Middle frontal gyrus (tissue), 1 donor: Measurements from ENCODE around the gene C5orf46.

Experiments
- DNase-seq: peaks from one replicate; pipeline ENCODE4 v3.0.0-alpha.2; 2015; ENCODE audit warnings: low spot score; ENCODE audit errors: extremely low spot score

C5orf46 gene

GRCh38 chr5:147859962-147860640 is 46.2 kb downstream of the C5orf46 start:
- no peak for DNase-seq

GRCh38 chr5:147858565-147858964 is 47.8 kb downstream of the C5orf46 start:
- no peak for DNase-seq

GRCh38 chr5:147857302-147858129 is 48.8 kb downstream of the C5orf46 start:
- peak; percentile 58 for DNase-seq

- DNase-seq = no peak
Observed at GRCh38 chr5:147856801-147857200, 49.5 kb downstream of the C5orf46 start.

- no peak for DNase-seq
Observed at GRCh38 chr5:147855774-147856069, 50.6 kb downstream of the C5orf46 start.

GRCh38 chr5:147854894-147855773 is 51.2 kb downstream of the C5orf46 start:
- no peak for DNase-seq

- no peak for DNase-seq
Observed at GRCh38 chr5:147854331-147854730, 52.0 kb downstream of the C5orf46 start.

GRCh38 chr5:147853372-147853987 is 52.9 kb downstream of the C5orf46 start:
- DNase-seq = no peak

GRCh38 chr5:147852365-147852764 is 54.0 kb downstream of the C5orf46 start:
- DNase-seq = no peak

GRCh38 chr5:147851578-147851977 is 54.8 kb downstream of the C5orf46 start:
- DNase-seq = no peak

GRCh38 chr5:147849226-147849625 is 57.1 kb downstream of the C5orf46 start:
- no peak for DNase-seq

GRCh38 chr5:147845618-147846017 is 60.7 kb downstream of the C5orf46 start:
- no peak for DNase-seq

- no peak for DNase-seq
Observed at GRCh38 chr5:147844846-147845245, 61.5 kb downstream of the C5orf46 start.

GRCh38 chr5:147842869-147843268 is 63.5 kb downstream of the C5orf46 start:
- no peak for DNase-seq
